H1 (cell line): ENCODE results near the gene RAP1A. TPM values are rescaled to one million over a fixed set of nuclear protein-coding genes. Genes with fewer than 3 reads are reported as not detected.

Source experiments
- CTCF ChIA-PET: fragments of 300-600 bp; sonication (Branson Sonifier 250); formaldehyde crosslinking; loops from one replicate; lab custom pipeline; 2021; ENCODE audit not compliant: partially characterized antibody; lab: Charles Lee
- POLR2A ChIA-PET: fragments of 300-600 bp; sonication (Branson Sonifier 250); formaldehyde crosslinking; loops from one replicate; lab custom pipeline; 2021; ENCODE audit warnings: inconsistent platforms; ENCODE audit not compliant: partially characterized antibody; lab: Charles Lee
- DNase-seq, 2 experiments: peaks; one replicate each; pipeline versions ENCODE4 v3.0.0 to v3.0.0-alpha.2; 2010 to 2022; ENCODE audit warnings: low spot score in 2 of 2, low read depth in 1 of 2, mixed read lengths in 1 of 2
- FAIRE-seq: peaks from 2 replicates; lab custom pipeline; 2011; peaks lifted over from hg19 to GRCh38; lab: Jason Lieb, UNC
- H2AFZ ChIP-seq: 2 replicates; pipeline ENCODE4 v1.8.1; 2012; ENCODE audit warnings: low read length, inconsistent platforms
- H2AK5ac ChIP-seq: 2 replicates; pipeline ENCODE4 v1.6.1; 2013; ENCODE audit warnings: low read depth, low read length
- H2BK120ac ChIP-seq: replicated peaks from 2 replicates; pipeline ENCODE3; 2013; ENCODE audit warnings: low read depth, low read length, inconsistent platforms
- H2BK12ac ChIP-seq: 2 replicates; pipeline ENCODE4 v1.6.1; 2013; ENCODE audit warnings: low read depth, low read length
- H2BK15ac ChIP-seq: 2 replicates; pipeline ENCODE4 v1.6.1; 2013; ENCODE audit warnings: low read length
- H2BK20ac ChIP-seq: 2 replicates; pipeline ENCODE4 v1.6.1; 2013; ENCODE audit warnings: low read length
- H2BK5ac ChIP-seq: 2 replicates; pipeline ENCODE4 v1.6.1; 2013; ENCODE audit warnings: low read depth, low read length
- H3K14ac ChIP-seq: 2 replicates; pipeline ENCODE4 v1.6.1; 2013; ENCODE audit warnings: inconsistent platforms; ENCODE audit not compliant: insufficient read length
- H3K18ac ChIP-seq: 2 replicates; pipeline ENCODE4 v1.6.1; 2013; ENCODE audit warnings: low read length; ENCODE audit errors: extremely low read depth
- H3K23ac ChIP-seq: 2 replicates; pipeline ENCODE4 v1.6.1; 2013; ENCODE audit warnings: inconsistent platforms; ENCODE audit not compliant: insufficient read length
- H3K23me2 ChIP-seq: 2 replicates; pipeline ENCODE4 v1.6.1; 2013; ENCODE audit warnings: low read depth, low read length
- H3K27ac ChIP-seq: 2 replicates; pipeline ENCODE4 v1.6.1; 2011; ENCODE audit warnings: low read depth, low read length, inconsistent platforms
- H3K27me3 ChIP-seq, 4 experiments: replicated peaks in 1 of 4; 1 replicate in 1 of 4; 2 replicates in 3 of 4; pipeline versions ENCODE4 v1.6.1 to v1.8.1; 2011 to 2013; ENCODE audit warnings: low read length in 3 of 4, mild to moderate bottlenecking in 3 of 4, inconsistent platforms in 2 of 4, mixed read lengths in 2 of 4, moderate library complexity in 1 of 4; ENCODE audit not compliant: control insufficient read depth in 3 of 4, insufficient read depth in 3 of 4; ENCODE audit errors: extremely low read depth in 1 of 4
- H3K36me3 ChIP-seq, 4 experiments: 2 replicates each; pipeline versions ENCODE4 v1.6.1 to v1.8.1; 2011 to 2013; ENCODE audit warnings: mild to moderate bottlenecking in 4 of 4, low read length in 3 of 4, moderate library complexity in 2 of 4, control low read depth in 1 of 4, inconsistent platforms in 1 of 4; ENCODE audit not compliant: insufficient read depth in 4 of 4, control insufficient read depth in 2 of 4
- H3K4ac ChIP-seq: replicated peaks from 2 replicates; pipeline ENCODE3; 2013; ENCODE audit warnings: low read length, low read depth, mixed read lengths, inconsistent platforms; ENCODE audit not compliant: insufficient read length
- H3K4me1 ChIP-seq, 4 experiments: replicated peaks in 1 of 4; 1 replicate in 1 of 4; 2 replicates in 3 of 4; pipeline versions ENCODE4 v1.6.1 to v1.8.1; 2011 to 2013; ENCODE audit warnings: low read length in 3 of 4, inconsistent platforms in 2 of 4, mixed read lengths in 1 of 4; ENCODE audit not compliant: insufficient read depth in 4 of 4, control insufficient read depth in 3 of 4
- H3K4me2 ChIP-seq, 2 experiments: 2 replicates each; pipeline versions ENCODE4 v1.6.1 to v1.8.1; 2011 to 2013; ENCODE audit warnings: low read depth in 2 of 2, low read length in 2 of 2, control low read depth in 1 of 2, inconsistent platforms in 1 of 2, mild to moderate bottlenecking in 1 of 2; ENCODE audit not compliant: insufficient read depth in 1 of 2
- H3K4me3 ChIP-seq, 4 experiments: fragments of 200-600, 300-600 bp in 1 of 4; sonication (generic), shearing (Covaris generic), sonication (Bioruptor Twin) in 1 of 4; 2 replicates each; pipeline versions ENCODE4 v1.5.1 to v1.8.1; 2011 to 2016; ENCODE audit warnings: low read length in 4 of 4, low read depth in 3 of 4, control low read depth in 2 of 4, inconsistent platforms in 2 of 4, mild to moderate bottlenecking in 2 of 4, mixed read lengths in 1 of 4, moderate library complexity in 1 of 4; ENCODE audit not compliant: insufficient read depth in 2 of 4; ENCODE audit errors: extremely low read depth in 1 of 4
- H3K56ac ChIP-seq: replicated peaks from 2 replicates; pipeline ENCODE3; 2013; ENCODE audit warnings: low read depth, mild to moderate bottlenecking, mixed read lengths, low read length, inconsistent platforms; ENCODE audit not compliant: insufficient read length
- H3K79me1 ChIP-seq: 2 replicates; pipeline ENCODE4 v1.6.1; 2013; ENCODE audit warnings: low read depth, low read length, control low read depth
- H3K79me2 ChIP-seq, 2 experiments: 2 replicates each; pipeline versions ENCODE4 v1.6.1 to v1.8.1; 2012 to 2013; ENCODE audit warnings: low read length in 2 of 2, mild to moderate bottlenecking in 2 of 2, inconsistent platforms in 1 of 2; ENCODE audit not compliant: insufficient read depth in 2 of 2, control insufficient read depth in 1 of 2
- H3K9ac ChIP-seq, 4 experiments: replicated peaks in 1 of 4; 1 replicate in 1 of 4; 2 replicates in 3 of 4; pipeline versions ENCODE4 v1.6.1 to v1.8.1; 2011 to 2013; ENCODE audit warnings: low read depth in 3 of 4, low read length in 3 of 4, control low read depth in 2 of 4, mild to moderate bottlenecking in 2 of 4, moderate library complexity in 2 of 4, inconsistent platforms in 1 of 4; ENCODE audit errors: extremely low read depth in 1 of 4
- H3K9me3 ChIP-seq, 2 experiments: 2 replicates each; pipeline versions ENCODE4 v1.6.1 to v1.8.1; 2012 to 2013; ENCODE audit warnings: mild to moderate bottlenecking in 2 of 2, moderate library complexity in 2 of 2, control low read depth in 1 of 2, inconsistent platforms in 1 of 2, low read depth in 1 of 2, low read length in 1 of 2, mixed read lengths in 1 of 2; ENCODE audit not compliant: insufficient read depth in 2 of 2
- H4K20me1 ChIP-seq, 2 experiments: replicated peaks in 1 of 2; 2 replicates each; pipeline versions ENCODE3 to v1.8.1; 2011 to 2013; ENCODE audit warnings: inconsistent platforms in 2 of 2, low read length in 2 of 2, mild to moderate bottlenecking in 1 of 2; ENCODE audit not compliant: insufficient read depth in 2 of 2, control insufficient read depth in 1 of 2
- H4K5ac ChIP-seq: 2 replicates; pipeline ENCODE4 v1.6.1; 2013; ENCODE audit warnings: low read length, low read depth, mixed read lengths, inconsistent platforms; ENCODE audit not compliant: insufficient read length
- H4K8ac ChIP-seq: 2 replicates; pipeline ENCODE4 v1.8.0; 2013; ENCODE audit warnings: mild to moderate bottlenecking, moderate library complexity, low read length, inconsistent platforms; ENCODE audit not compliant: insufficient read depth; ENCODE audit errors: extremely low read depth
- H4K91ac ChIP-seq: replicated peaks from 2 replicates; pipeline ENCODE3; 2013; ENCODE audit warnings: low read length, mixed read lengths, inconsistent platforms; ENCODE audit not compliant: insufficient read length
- BACH1 ChIP-seq: IDR thresholded peaks from 2 replicates; pipeline ENCODE4 v1.6.1; 2012; ENCODE audit warnings: low read length, improper control_type of control experiment
- JUN ChIP-seq: IDR thresholded peaks from 2 replicates; pipeline ENCODE4 v1.6.1; 2011; ENCODE audit warnings: low read depth, mild to moderate bottlenecking, improper control_type of control experiment, low read length
- PHF8 ChIP-seq: fragments of 200-600 bp; sonication (generic); conservative IDR thresholded peaks from 2 replicates; pipeline ENCODE4 v1.7.1; 2012; ENCODE audit warnings: low read depth, mild to moderate bottlenecking, inconsistent platforms, low read length, moderate library complexity
- RNF2 ChIP-seq: fragments of 200-900, 300-1000 bp; sonication (generic); IDR thresholded peaks from 2 replicates; pipeline ENCODE4 v1.7.1; 2016; ENCODE audit warnings: borderline replicate concordance, low read depth, mild to moderate bottlenecking, antibody characterized with exemption, low read length; ENCODE audit not compliant: poor library complexity, severe bottlenecking; ENCODE audit errors: missing control alignments
- SIX5 ChIP-seq: IDR thresholded peaks from 2 replicates; pipeline ENCODE4 v1.6.1; 2011; ENCODE audit warnings: mild to moderate bottlenecking, low read depth, low read length
- WGBS, 2 experiments: shearing (Covaris generic) in 1 of 2; methylation state at CpG; one replicate each; pipeline versions ENCODE4 v1.1.6 to v1.1.7; 2013 to 2015; ENCODE audit warnings: low lambda C conversion rate in 2 of 2, mixed read lengths in 2 of 2, inconsistent platforms in 1 of 2, low coverage in 1 of 2, missing lambda C conversion rate in 1 of 2; ENCODE audit not compliant: insufficient replicate concordance in 2 of 2, insufficient coverage in 1 of 2, insufficient read length in 1 of 2; ENCODE audit errors: extremely low coverage in 1 of 2, missing lambda C conversion rate in 1 of 2; 5-methylcytosine and 5-hydroxymethylcytosine counted together
- polyA plus RNA-seq, 7 experiments: library from polyadenylated mRNA; depleted of rRNA in 3 of 7; stranded (reverse) in 5 of 7; unstranded in 2 of 7; fragments of >200 nt in 5 of 7; fragments of 200-250 nt in 2 of 7; gene quantifications; 1 replicate in 5 of 7; 2 replicates in 1 of 7; 4 replicates in 1 of 7; pipeline versions ENCODE4 v1.2.1 to v1.2.3, GENCODE V29; 2011 to 2013; ENCODE audit warnings: missing spikeins in 2 of 7, mixed read lengths in 2 of 7
- total RNA-seq: library from RNA; stranded (reverse); fragmentation: NEBNext Ultra II Directional; extraction: Animal tissue kit (Norgen Biotek cat#: 25700); gene quantifications from 2 replicates; pipeline ENCODE4 v1.2.1, GENCODE V29; 2021
- TF ChIP-seq, protein P1 (sequence below): IDR thresholded peaks from 2 replicates; pipeline ENCODE4 v1.6.1; 2012; ENCODE audit warnings: inconsistent platforms

The RAP1A gene
- total and polyA plus RNA-seq, 2 of the 8 experiments (the other 6 are each of a cell fraction or from before 2014, with no cell fraction given), result 10.9 to 35.8 TPM

- FAIRE-seq, result no peak
- 86% methylated on average over 5 of the region's 6 CpGs; no CpG with 5 or more reads in 1 of the 2 experiments for WGBS, 2 experiments
- POLR2A ChIA-PET, result interaction anchor here (0.7 to 19.0 kb wide), 5 partner anchors 11 to 622 kb away, joined by 3 to 343 read pairs (median 3); no protein-coding TSS in a partner anchor
Observed at GRCh38 chr1:111731956-111732355, 112.4 kb downstream of the RAP1A start.

More at GRCh38 chr1:111731956-111732355, 112.4 kb downstream of the RAP1A start:
- no peak for DNase-seq
- Histone ChIP-seq H3K4ac (no peak overlapping the region), H2BK120ac (no peak overlapping the region), H3K56ac (no peak overlapping the region), H3K23ac (no peak overlapping the region), H3K27me3 (no peaks in the 10 kb centered on the region; a peak in 1 of 7 replicates), H3K9ac (no peak overlapping the region), H4K91ac (no peak overlapping the region), H3K27ac (no peak overlapping the region), H2AFZ (no peak overlapping the region), H4K8ac (no peak overlapping the region), H3K23me2 (peaks cover 2% of the 10 kb centered on the region; the same call in 1 of the 2 replicates), H4K5ac (no peak overlapping the region), H3K18ac (no peak overlapping the region), H4K20me1 (peaks cover 3 to 7% of the 10 kb centered on the region in 2 experiments), H2BK12ac (no peak overlapping the region), H2AK5ac (no peak overlapping the region), H3K79me2 (peaks cover 0 to 52% of the 10 kb centered on the region in 2 experiments; a peak in 3 of 4 replicates), H3K36me3 (peaks cover 0 to 5% (median 2%) of the 10 kb centered on the region in 4 experiments; a peak in 4 of 8 replicates), H2BK15ac (no peak overlapping the region), H2BK5ac (no peak overlapping the region), H3K4me3 (no peak overlapping the region), H3K79me1 (peaks cover 17% of the 10 kb centered on the region), H3K4me2 (no peak overlapping the region), H3K9me3 (no peaks in the 10 kb centered on the region), H3K14ac (no peak overlapping the region), H3K4me1 (peaks cover 10 to 27% (median 17%) of the 10 kb centered on the region in 4 experiments), H2BK20ac (no peak overlapping the region)
- CTCF ChIA-PET, result interaction anchor here (1.3 to 42.0 kb wide), 3 partner anchors 2 to 34 kb away, joined by 5 to 1070 read pairs (median 1070); partner anchors contain the start of genes DDX20 and INKA2
- TF ChIP-seq PHF8 (no peak), JUN (no peak), BACH1 (no peak), SIX5 (no peak), RNF2 (no peak)
- TF ChIP-seq, protein P1, sequence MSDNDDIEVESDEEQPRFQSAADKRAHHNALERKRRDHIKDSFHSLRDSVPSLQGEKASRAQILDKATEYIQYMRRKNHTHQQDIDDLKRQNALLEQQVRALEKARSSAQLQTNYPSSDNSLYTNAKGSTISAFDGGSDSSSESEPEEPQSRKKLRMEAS, result no peak
